Measurements from ENCODE around the gene TCP11.
"Not testable (repeated sequence)": the region's sequence is repeated elsewhere in the genome, so short reads cannot be mapped to it uniquely, and the experiment has no call there.

TCP11 gene

GRCh38 chr6:35142588-35143569, 1.7 kb upstream of the TCP11 start:
- no peak for DNase-seq

GRCh38 chr6:35140639-35141006, 516 bp downstream of the TCP11 start:
- no peak for DNase-seq

- no peak for DNase-seq
Measured at GRCh38 chr6:35139924-35140638, 1.1 kb downstream of the TCP11 start.

- DNase-seq: no peak
Measured at GRCh38 chr6:35139470-35139869, 1.7 kb downstream of the TCP11 start.

GRCh38 chr6:35138191-35138590, 2.9 kb downstream of the TCP11 start:
- not testable (repeated sequence) for DNase-seq

- DNase-seq: no peak
Measured at GRCh38 chr6:35136185-35136584, 5.0 kb downstream of the TCP11 start.

- DNase-seq: no peak
Measured at GRCh38 chr6:35128496-35128895, 12.6 kb downstream of the TCP11 start.

GRCh38 chr6:35128042-35128441, 13.1 kb downstream of the TCP11 start:
- no peak for DNase-seq

- no peak for DNase-seq
Measured at GRCh38 chr6:35124356-35124755, 16.8 kb downstream of the TCP11 start.

- DNase-seq: no peak
Measured at GRCh38 chr6:35120746-35121145, 20.4 kb downstream of the TCP11 start.

GRCh38 chr6:35108309-35108885, 32.7 kb downstream of the TCP11 start:
- no peak for DNase-seq

GRCh38 chr6:35107761-35108160, 33.4 kb downstream of the TCP11 start:
- not testable (repeated sequence) for DNase-seq

- DNase-seq: not testable (repeated sequence)
Measured at GRCh38 chr6:35107208-35107607, 33.9 kb downstream of the TCP11 start.

GRCh38 chr6:35106061-35106460, 35.1 kb downstream of the TCP11 start:
- not testable (repeated sequence) for DNase-seq

- DNase-seq: no peak
Measured at GRCh38 chr6:35105078-35105477, 36.1 kb downstream of the TCP11 start.

GRCh38 chr6:35099116-35099515, 42.0 kb downstream of the TCP11 start:
- no peak for DNase-seq

GRCh38 chr6:35096129-35096862, 44.8 kb downstream of the TCP11 start:
- no peak for DNase-seq

GRCh38 chr6:35094183-35094582, 47.0 kb downstream of the TCP11 start:
- DNase-seq: no peak

- DNase-seq: no peak
Measured at GRCh38 chr6:35093783-35094182, 47.4 kb downstream of the TCP11 start.

- DNase-seq: no peak
Measured at GRCh38 chr6:35093118-35093445, 48.1 kb downstream of the TCP11 start.

- no peak for DNase-seq
Measured at GRCh38 chr6:35092362-35093117, 48.6 kb downstream of the TCP11 start.

- DNase-seq: no peak
Measured at GRCh38 chr6:35091346-35092083, 49.6 kb downstream of the TCP11 start.

All from stimulated activated naive CD4-positive, alpha-beta T cell treated with Interleukin-2 at 50 U/mL for 16 hours (primary cell).